PC-3 (cell line): ENCODE measurements around the gene KLK13. TPM values are rescaled to one million over a fixed set of nuclear protein-coding genes. Genes with fewer than 3 reads are reported as not detected.

ENCODE experiments used
- ATAC-seq: fragments of 200-7000 bp; cut with Tn5 transposase; 2 replicates; pipeline ENCODE4 v1.9.1; 2020; ENCODE audit warnings: mild to moderate bottlenecking, moderate library complexity
- BruUV-seq: library from RNA; stranded (reverse); fragments of 400-500 nt; replicated peaks from 2 replicates; lab custom pipeline; 2021; lab: Mats Ljungman, UMichigan
- CTCF ChIA-PET: fragments of 300-600 bp; sonication (Branson Sonifier 250); formaldehyde crosslinking; loops from one replicate; lab custom pipeline; 2022; ENCODE audit warnings: antibody characterized with exemption; lab: Charles Lee
- POLR2A ChIA-PET: fragments of 300-600 bp; sonication (Branson Sonifier 250); formaldehyde crosslinking; loops from one replicate; lab custom pipeline; 2022; ENCODE audit warnings: antibody characterized with exemption; ENCODE audit not compliant: unreplicated experiment; lab: Charles Lee
- DNase-seq: peaks from one replicate; pipeline ENCODE4 v3.0.0-alpha.2; 2015
- H2AFZ ChIP-seq: fragments of 300-600 bp; sonication (generic); 2 replicates; pipeline ENCODE4 v1.6.0; 2016; ENCODE audit warnings: antibody characterized with exemption, low read length
- H3F3A ChIP-seq: fragments of 300-600 bp; sonication (generic); one replicate; pipeline ENCODE4 v1.6.0; 2017; ENCODE audit warnings: antibody characterized with exemption, low read length, control low read depth, mild to moderate bottlenecking; ENCODE audit not compliant: unreplicated experiment
- H3K27ac ChIP-seq: fragments of 300-600 bp; sonication (generic); 2 replicates; pipeline ENCODE4 v1.5.1; 2016; ENCODE audit warnings: mild to moderate bottlenecking, low read length
- H3K27me3 ChIP-seq: fragments of 300-600 bp; sonication (generic); 2 replicates; pipeline ENCODE4 v1.6.1; 2016; ENCODE audit warnings: low read length, mixed read lengths
- H3K36me3 ChIP-seq: fragments of 300-600 bp; sonication (generic); 2 replicates; pipeline ENCODE4 v1.6.1; 2016; ENCODE audit warnings: low read depth, mixed run types, low read length, mixed read lengths
- H3K4me1 ChIP-seq: fragments of 300-600 bp; sonication (generic); 2 replicates; pipeline ENCODE4 v1.5.1; 2016; ENCODE audit warnings: low read length; ENCODE audit not compliant: insufficient read depth
- H3K4me2 ChIP-seq: fragments of 300-600 bp; sonication (generic); 2 replicates; pipeline ENCODE4 v1.6.0; 2016; ENCODE audit warnings: low read length
- H3K4me3 ChIP-seq: fragments of 300-600 bp; sonication (generic); 2 replicates; pipeline ENCODE4 v1.5.1; 2016; ENCODE audit warnings: mild to moderate bottlenecking, low read length, mixed read lengths
- H3K79me2 ChIP-seq: fragments of 300-600 bp; sonication (generic); 2 replicates; pipeline ENCODE4 v1.6.1; 2017; ENCODE audit warnings: low read length, mixed read lengths
- H3K9ac ChIP-seq: fragments of 300-600 bp; sonication (generic); 2 replicates; pipeline ENCODE4 v1.6.0; 2016; ENCODE audit warnings: mild to moderate bottlenecking, low read length
- H3K9me2 ChIP-seq: fragments of 300-600 bp; sonication (generic); replicated peaks from 2 replicates; pipeline ENCODE4 v1.6.1; 2016; ENCODE audit warnings: mixed run types, low read length, mixed read lengths
- H3K9me3 ChIP-seq: fragments of 300-600 bp; sonication (generic); 2 replicates; pipeline ENCODE4 v1.6.1; 2016; ENCODE audit warnings: low read length, mixed read lengths
- H4K20me1 ChIP-seq: fragments of 300-600 bp; sonication (generic); 2 replicates; pipeline ENCODE4 v1.6.1; 2016; ENCODE audit warnings: low read length, mixed read lengths
- CTCF ChIP-seq: fragments of 300-600 bp; sonication (generic); conservative IDR thresholded peaks from 2 replicates; pipeline ENCODE4 v1.5.1; 2017; ENCODE audit warnings: antibody characterized with exemption, low read depth, mild to moderate bottlenecking, low read length
- EZH2 ChIP-seq: fragments of 300-600 bp; sonication (generic); IDR thresholded peaks from one replicate; pipeline ENCODE4 v1.6.1; 2017; ENCODE audit warnings: antibody characterized with exemption, mild to moderate bottlenecking, low read length; ENCODE audit not compliant: unreplicated experiment
- EZH2phosphoT487 ChIP-seq: fragments of 300-600 bp; sonication (generic); IDR thresholded peaks from 2 replicates; pipeline ENCODE4 v1.6.1; 2018; ENCODE audit warnings: mild to moderate bottlenecking, antibody characterized with exemption, low read length, borderline replicate concordance
- intact Hi-C: fragments of 100-400 bp; cut with micrococcal nuclease; formaldehyde crosslinking; loops from 2 replicates; pipeline ENCODE4 v1.9.0; 2023
- total RNA-seq: library from RNA; depleted of rRNA; stranded (reverse); fragments of >200 nt; gene quantifications from 2 replicates; pipeline ENCODE4 v1.2.3, GENCODE V29; 2014

The KLK13 gene
- total RNA-seq, 1 experiment from 2014 or later = not detected

GRCh38 chr19:51022526-51022925 is 42.4 kb downstream of the KLK13 start:
- no peak for TF ChIP-seq CTCF
- TF ChIP-seq EZH2 = no peak
- TF ChIP-seq EZH2phosphoT487 = no peak
- Histone ChIP-seq H3K4me1 (peaks cover 11% of the 10 kb centered on the region), H3K27ac (no peak overlapping the region), H3K27me3 (peaks cover 2% of the 10 kb centered on the region; the same call in 1 of the 2 replicates), H3K4me2 (no peak overlapping the region), H3F3A (no peaks in the 10 kb centered on the region), H3K4me3 (no peak overlapping the region), H3K36me3 (no peaks in the 10 kb centered on the region), H3K79me2 (no peaks in the 10 kb centered on the region), H2AFZ (no peak overlapping the region), H3K9ac (no peak overlapping the region), H3K9me3 (no peaks in the 10 kb centered on the region), H3K9me2 (no peaks in the 10 kb centered on the region), H4K20me1 (no peaks in the 10 kb centered on the region)
- DNase-seq = no peak
- POLR2A ChIA-PET = no interaction called here
- CTCF ChIA-PET = no interaction called here
- BruUV-seq = no TSS peak
- ATAC-seq = no peak
- intact Hi-C loops = loop anchor here (5.0 kb wide), 1 partner anchor 315 kb away; no protein-coding TSS in a partner anchor

GRCh38 chr19:51020988-51021651 is 43.8 kb downstream of the KLK13 start:
- Histone ChIP-seq H3K9me3 (no peaks in the 10 kb centered on the region), H3F3A (no peaks in the 10 kb centered on the region), H3K27ac (no peak overlapping the region), H3K27me3 (no peaks in the 10 kb centered on the region), H3K4me3 (no peak overlapping the region), H2AFZ (peak overlapping the region; percentile 26), H4K20me1 (no peaks in the 10 kb centered on the region), H3K9ac (no peak overlapping the region), H3K36me3 (no peaks in the 10 kb centered on the region), H3K4me2 (peak overlapping the region; percentile 24), H3K9me2 (no peaks in the 10 kb centered on the region), H3K4me1 (peaks cover 16% of the 10 kb centered on the region), H3K79me2 (no peaks in the 10 kb centered on the region)
- CTCF ChIA-PET = interaction anchor here (0.5 to 3.5 kb wide), 12 partner anchors 48 to 664 kb away, joined by 3 to 79 read pairs (median 4); no protein-coding TSS in a partner anchor
- POLR2A ChIA-PET = no interaction called here
- ATAC-seq = peak; percentile 58
- TF ChIP-seq CTCF (peak; percentile 97), EZH2phosphoT487 (no peak), EZH2 (no peak)
- peak; percentile 85 for DNase-seq
- intact Hi-C loops = loop anchor here (1.0 to 5.0 kb wide), 4 partner anchors 49 to 314 kb away; no protein-coding TSS in a partner anchor
- no TSS peak for BruUV-seq

- no peaks in the 10 kb centered on the region for H3K9me3 ChIP-seq
- H3K27ac ChIP-seq = peak within 1 kb of the TSS; percentile 6
- intact Hi-C loops = loop anchor here (5.0 kb wide), 1 partner anchor 217 kb away; no protein-coding TSS in a partner anchor
- no peaks in the 10 kb centered on the region for H3F3A ChIP-seq
- ChIA-PET CTCF (interaction anchor here (3.5 kb wide), 1 partner anchor 75 kb away, joined by 79 read pairs; no protein-coding TSS in a partner anchor), POLR2A (no interaction called here)
- no peak within 1 kb of the TSS for H3K4me3 ChIP-seq
- no peak within 1 kb of the TSS for H3K4me2 ChIP-seq
- H3K36me3 ChIP-seq = no peaks in the 10 kb centered on the region
- H3K9ac ChIP-seq = no peak within 1 kb of the TSS
- TF ChIP-seq EZH2 = no peak
- no peak for TF ChIP-seq EZH2phosphoT487
- no peak for TF ChIP-seq CTCF
- H3K27me3 ChIP-seq = no peaks in the 10 kb centered on the region
- DNase-seq (no peak), ATAC-seq (no peak)
- H3K79me2 ChIP-seq = no peaks in the 10 kb centered on the region
- H3K9me2 ChIP-seq = no peaks in the 10 kb centered on the region
- BruUV-seq = no TSS peak
- H2AFZ ChIP-seq = no peak within 1 kb of the TSS
- H4K20me1 ChIP-seq = no peaks in the 10 kb centered on the region
- peaks cover 16% of the 10 kb centered on the region for H3K4me1 ChIP-seq
Measured at GRCh38 chr19:51019544-51019925, 45.4 kb downstream of the KLK13 start, which contains the start of gene KLK10. TSS of gene KLK10 (minus strand) at chr19:51019709. CDS start at chr19:51019130, 579 bp downstream.
